22Rv1 (cell line): ENCODE results near the gene NRIP2.

Source experiments
- H3K27ac ChIP-seq: fragments of 450-650 bp; 2 replicates; pipeline ENCODE4 v1.5.1; 2017
- ZFX ChIP-seq: fragments of 450-650 bp; IDR thresholded peaks from 2 replicates; pipeline ENCODE4 v1.6.1; 2017; ENCODE audit warnings: antibody characterized with exemption, borderline replicate concordance
- TF ChIP-seq, protein P1 (sequence below): fragments of 450-650 bp; IDR thresholded peaks from 2 replicates; pipeline ENCODE4 v1.5.1; 2017; ENCODE audit warnings: mild to moderate bottlenecking

Gene NRIP2

DNA sequence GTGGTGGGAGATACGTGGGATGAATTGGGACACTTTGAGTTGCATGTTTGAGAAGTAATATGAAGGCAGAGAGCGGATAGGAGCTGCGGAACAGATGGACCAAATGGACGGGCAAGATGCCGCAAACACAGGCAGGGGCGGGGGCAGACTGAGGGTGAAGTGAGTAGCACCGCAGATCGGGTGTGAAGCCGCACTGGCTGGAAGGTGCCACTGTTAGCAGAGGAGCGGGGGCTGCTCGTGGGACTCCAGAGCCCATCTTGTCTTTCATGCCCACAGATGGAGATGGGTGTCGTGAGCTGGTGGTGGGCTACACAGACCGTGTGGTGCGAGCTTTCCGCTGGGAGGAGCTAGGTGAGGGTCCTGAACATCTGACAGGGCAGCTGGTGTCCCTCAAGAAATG, 15.0 kb downstream of the NRIP2 start:
- TF ChIP-seq ZFX = no peak
- TF ChIP-seq, protein P1, sequence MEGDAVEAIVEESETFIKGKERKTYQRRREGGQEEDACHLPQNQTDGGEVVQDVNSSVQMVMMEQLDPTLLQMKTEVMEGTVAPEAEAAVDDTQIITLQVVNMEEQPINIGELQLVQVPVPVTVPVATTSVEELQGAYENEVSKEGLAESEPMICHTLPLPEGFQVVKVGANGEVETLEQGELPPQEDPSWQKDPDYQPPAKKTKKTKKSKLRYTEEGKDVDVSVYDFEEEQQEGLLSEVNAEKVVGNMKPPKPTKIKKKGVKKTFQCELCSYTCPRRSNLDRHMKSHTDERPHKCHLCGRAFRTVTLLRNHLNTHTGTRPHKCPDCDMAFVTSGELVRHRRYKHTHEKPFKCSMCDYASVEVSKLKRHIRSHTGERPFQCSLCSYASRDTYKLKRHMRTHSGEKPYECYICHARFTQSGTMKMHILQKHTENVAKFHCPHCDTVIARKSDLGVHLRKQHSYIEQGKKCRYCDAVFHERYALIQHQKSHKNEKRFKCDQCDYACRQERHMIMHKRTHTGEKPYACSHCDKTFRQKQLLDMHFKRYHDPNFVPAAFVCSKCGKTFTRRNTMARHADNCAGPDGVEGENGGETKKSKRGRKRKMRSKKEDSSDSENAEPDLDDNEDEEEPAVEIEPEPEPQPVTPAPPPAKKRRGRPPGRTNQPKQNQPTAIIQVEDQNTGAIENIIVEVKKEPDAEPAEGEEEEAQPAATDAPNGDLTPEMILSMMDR = no peak

GRCh38 chr12:2813214-2814185, 21.3 kb downstream of the NRIP2 start:
- TF ChIP-seq ZFX = no peak
- TF ChIP-seq, protein P1 = peak; percentile 91

More for the DNA sequence above, 15.0 kb downstream of the NRIP2 start:
- H3K27ac ChIP-seq = no peak overlapping the region

DNA sequence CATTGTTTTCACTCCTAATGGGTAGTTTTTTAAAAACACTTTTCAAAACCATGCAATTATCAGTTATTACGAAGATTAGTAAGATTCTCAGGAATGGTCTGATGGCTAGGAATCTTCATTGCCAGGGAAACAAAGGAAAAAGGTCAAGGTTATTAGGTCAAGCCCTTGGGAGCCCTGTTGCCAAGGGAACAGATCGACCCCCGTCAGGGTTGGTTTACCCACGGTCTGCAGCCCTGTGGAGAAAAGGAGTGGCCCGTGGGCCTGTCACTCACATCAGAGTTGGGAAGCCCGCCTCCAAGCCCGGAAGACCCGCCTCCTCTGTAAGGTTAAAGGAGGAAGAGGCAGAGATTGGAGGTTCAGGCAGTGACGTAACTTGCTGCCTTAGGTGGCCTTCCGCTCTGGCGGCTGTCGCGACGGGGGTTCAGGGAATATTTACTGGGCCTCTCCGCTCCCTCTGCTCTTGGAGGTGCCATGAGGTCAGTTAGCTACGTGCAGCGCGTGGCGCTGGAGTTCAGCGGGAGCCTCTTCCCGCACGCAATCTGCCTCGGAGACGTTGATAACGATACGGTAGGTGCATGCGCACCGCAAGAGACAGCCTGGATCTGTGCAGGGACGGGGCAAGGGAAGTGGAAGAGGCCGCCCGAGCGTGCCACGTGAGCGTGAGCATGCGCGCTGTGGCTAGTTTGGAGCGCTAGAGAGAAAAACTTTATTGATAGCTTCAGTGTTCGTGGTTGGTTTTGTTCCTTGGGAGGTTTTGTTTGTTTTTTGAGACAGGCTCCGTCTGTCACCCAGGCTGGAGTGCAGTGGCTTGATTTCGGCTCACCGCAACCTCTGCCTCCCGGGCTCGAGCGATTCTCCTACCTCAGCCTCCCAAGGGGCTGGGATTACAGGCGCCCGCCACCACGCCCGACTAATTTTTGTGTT, 22.3 kb downstream of the NRIP2 start, which contains the start of gene ITFG2:
TSS of gene ITFG2 (plus strand) at position 379 of the 924 bp plus-strand sequence. CDS start at position 472, 93 bp downstream.
- no peak for TF ChIP-seq ZFX
- TF ChIP-seq, protein P1 = no peak
- H3K27ac ChIP-seq = peak within 1 kb of the TSS; percentile 91

More at GRCh38 chr12:2813214-2814185, 21.3 kb downstream of the NRIP2 start:
- H3K27ac ChIP-seq = peak overlapping the region; percentile 91

DNA sequence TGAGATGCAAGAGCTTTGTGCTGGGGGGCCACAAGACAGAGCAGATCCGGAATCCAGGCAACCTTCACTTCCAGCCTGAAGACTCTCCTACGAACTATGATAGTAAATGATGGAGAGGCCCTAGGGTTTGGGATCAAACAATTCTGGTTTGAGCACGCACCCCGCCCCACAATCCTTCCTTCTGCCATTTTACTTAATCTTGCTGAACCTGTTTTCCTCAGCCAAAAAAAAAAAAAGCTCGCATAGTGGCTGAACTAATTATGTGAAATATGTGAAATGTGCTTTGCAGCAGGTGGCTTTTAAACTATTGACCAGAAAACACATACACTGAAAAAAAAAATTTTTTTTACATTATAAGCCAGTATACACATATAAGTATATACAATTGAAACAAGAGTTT, 23.0 kb downstream of the NRIP2 start:
- peak overlapping the region; percentile 91 for H3K27ac ChIP-seq
- no peak for TF ChIP-seq ZFX
- TF ChIP-seq, protein P1 = no peak

- H3K27ac ChIP-seq = no peak overlapping the region
- TF ChIP-seq, protein P1 = no peak
- TF ChIP-seq ZFX = no peak
These were observed 28.1 kb downstream of the NRIP2 start for GRCh38 chr12:2806700-2807099.

DNA sequence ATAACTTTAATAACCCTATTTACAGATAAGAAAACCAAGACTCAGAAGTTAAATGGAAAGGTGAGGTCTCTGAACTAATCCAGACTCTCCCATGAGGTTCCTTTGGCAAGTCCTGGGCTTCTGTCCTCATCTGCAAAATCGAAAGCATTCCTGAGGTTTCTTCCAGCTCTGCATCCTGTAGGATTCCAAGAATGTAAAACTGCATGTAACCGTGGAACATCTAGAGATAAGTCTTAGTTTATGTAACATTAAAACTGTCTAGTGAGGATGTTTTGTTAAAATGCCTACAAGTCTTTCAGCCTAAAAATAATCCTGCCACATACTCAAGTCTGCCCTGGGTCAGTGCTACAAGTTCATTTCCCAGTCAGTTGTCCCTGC, 29.7 kb downstream of the NRIP2 start:
- TF ChIP-seq, protein P1 = no peak
- TF ChIP-seq ZFX = no peak
- peak overlapping the region; percentile 21; the same call in 1 of the 2 replicates for H3K27ac ChIP-seq
